ENCODE results near the gene IGF2BP2. TPM values are rescaled to one million over a fixed set of nuclear protein-coding genes. Genes with fewer than 3 reads are reported as not detected.
A peak's percentile ranks its signal among the peaks of the same experiment; 100 is the strongest.
"Not testable (repeated sequence)": the region's sequence is repeated elsewhere in the genome, so short reads cannot be mapped to it uniquely, and the experiment has no call there.

IGF2BP2 gene
- total RNA-seq: 33.5 and 65.1 TPM in 2 replicates

DNA sequence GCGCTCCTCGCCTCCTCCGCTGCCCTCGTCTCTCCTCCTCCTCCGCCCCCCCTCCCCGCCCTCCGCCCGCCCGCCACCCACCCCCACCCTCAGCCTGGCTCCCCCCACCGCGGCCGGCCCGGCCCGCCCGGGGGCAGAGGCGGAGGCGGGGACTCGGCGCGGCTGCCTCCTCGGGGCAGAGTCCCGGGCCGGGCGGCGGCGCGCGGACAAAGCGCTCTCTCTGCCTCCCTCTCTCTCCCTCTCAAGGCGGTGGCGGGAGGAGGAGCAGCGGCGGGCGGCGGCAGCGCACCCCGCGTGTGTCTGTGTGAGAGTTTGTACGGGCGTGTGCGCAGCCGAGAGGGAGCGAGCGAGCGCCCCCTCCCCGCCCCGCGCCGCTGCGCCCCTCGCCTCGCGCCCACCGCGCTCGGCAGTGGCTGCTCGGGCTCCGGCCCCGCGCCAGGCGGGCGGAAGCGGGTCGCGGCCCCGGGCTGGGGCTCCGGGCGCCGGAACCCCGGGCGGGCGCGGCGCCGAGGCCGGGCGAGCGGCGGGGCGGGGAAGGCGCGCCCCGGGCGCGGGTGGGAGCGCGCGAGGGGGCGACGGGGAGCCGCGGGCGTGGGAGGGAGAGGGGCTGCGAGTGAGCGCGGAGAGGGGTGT, at the start of gene IGF2BP2:
Gene IGF2BP2 (minus strand): TSS at position 37 of the 633 bp plus-strand sequence. CDS start 82 bp downstream, outside the sequence.
- DNase-seq (ENCODE audit: low read depth): peak; percentile 41

DNA sequence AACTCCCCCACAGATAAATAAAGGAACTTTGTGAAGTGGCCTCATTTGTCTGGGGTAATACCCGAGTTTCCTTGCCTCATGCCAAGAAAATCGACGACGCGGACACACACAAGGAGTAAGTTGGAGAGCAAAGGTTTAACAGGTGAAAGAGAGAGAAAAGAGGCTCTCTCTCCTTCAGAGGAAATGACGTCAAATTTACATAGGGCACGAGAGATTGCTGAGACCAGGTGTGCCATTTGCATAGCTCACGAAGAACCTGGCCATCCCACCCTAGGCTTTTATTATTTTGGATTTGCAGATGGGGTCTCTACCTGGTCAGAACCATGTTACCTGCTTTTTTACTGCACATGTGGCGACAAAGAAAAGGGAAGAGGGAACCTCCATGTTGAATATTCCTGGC, 49.3 kb upstream of the IGF2BP2 start:
- DNase-seq (ENCODE audit: low read depth): no peak

DNA sequence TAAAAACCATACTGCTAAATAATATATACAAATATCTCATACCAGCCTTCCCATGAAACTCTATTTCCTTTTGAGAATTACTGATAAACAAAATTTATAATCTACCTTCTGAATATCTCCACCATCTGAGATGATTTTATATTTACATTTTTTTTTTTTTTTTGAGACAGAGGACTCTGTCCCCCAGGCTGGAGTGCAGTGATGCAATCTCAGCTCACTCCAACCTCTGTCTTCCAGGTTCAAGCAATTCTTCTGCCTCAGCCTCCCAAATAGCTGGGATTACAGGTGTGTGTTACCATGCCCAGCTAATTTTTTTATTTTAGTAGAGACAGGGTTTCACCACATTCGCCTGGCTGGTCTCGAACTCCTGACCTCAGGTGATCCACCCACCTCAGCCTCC, 42.8 kb upstream of the IGF2BP2 start:
- no peak for DNase-seq (ENCODE audit: low read depth)

DNA sequence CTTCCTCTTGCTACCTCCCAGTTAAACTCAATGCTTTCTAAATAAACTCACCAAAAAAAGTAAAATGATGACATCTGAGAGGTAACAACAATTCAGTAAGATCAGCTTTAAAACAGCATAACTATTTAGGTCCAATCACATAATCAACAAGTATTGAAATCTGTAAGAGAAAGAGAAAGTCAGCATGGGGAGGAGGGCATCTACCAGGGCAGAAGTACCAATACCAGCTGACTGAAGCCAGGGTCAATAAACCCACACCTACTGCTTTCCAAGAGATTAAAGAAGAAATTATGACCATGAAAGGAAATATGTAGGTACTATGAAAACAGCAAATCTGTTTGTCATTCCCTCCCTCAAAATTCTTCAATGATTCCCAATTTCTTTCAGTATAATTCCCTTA, 42.2 kb upstream of the IGF2BP2 start:
- DNase-seq (ENCODE audit: low read depth): no peak

DNA sequence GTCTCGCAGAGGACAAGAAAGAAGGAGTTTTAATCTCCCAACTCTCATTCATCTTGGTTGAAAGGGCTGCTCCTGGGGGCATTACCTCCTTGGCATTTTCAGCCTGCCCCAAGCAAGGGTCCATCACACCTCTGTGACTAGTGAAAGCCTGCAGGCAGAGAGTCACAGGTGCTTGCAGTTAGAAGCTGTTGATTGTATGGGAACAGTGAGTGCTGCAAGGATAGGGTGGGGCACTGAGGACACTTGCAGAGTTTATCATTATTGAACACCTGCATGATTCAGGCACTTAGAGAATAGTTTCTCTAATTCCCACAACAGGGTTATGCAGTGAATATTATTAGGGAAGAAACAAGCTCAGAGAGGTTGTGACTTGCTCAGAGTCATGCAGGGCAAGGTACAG, 41.7 kb upstream of the IGF2BP2 start:
- DNase-seq (ENCODE audit: low read depth): no peak

DNA sequence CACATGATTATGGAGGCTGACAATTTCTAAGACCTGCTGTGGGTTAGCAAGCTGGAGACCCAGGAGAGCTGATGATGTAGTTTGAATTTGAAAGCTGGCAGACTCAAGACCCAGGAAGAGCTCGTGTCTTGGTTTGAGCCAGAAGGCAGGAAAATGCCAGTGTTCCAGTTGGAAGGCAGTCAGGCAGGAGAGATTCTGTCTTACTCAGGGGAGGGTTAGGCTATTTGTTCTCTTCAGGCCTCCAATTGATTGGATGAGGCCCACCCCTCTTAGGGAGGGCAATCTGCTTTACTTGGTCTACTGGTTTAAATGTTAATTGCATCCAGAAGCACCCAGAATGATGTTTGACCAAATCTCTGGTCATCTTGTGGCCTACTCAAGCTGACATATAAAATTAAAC, 40.4 kb upstream of the IGF2BP2 start:
- no peak for DNase-seq (ENCODE audit: low read depth)

DNA sequence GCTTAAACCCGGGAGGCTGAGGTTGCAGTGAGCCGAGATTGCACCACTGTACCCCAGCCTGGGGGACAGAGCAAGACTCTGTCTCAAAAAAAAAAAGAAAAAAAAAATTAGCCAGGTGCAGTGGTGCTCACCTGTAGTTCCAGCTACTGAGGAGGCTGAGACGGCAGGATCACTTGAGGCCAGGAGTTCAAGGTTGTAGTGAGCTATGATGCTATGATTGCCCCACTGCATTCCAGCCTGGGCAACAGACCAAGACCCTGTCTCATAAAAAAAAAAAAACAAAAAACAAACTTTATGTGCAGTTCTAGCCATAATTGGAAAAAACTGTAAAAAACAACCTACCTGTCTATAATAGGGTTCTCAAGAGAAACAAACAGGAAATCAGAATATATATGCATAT, 39.9 kb upstream of the IGF2BP2 start:
- no peak for DNase-seq (ENCODE audit: low read depth)

DNA sequence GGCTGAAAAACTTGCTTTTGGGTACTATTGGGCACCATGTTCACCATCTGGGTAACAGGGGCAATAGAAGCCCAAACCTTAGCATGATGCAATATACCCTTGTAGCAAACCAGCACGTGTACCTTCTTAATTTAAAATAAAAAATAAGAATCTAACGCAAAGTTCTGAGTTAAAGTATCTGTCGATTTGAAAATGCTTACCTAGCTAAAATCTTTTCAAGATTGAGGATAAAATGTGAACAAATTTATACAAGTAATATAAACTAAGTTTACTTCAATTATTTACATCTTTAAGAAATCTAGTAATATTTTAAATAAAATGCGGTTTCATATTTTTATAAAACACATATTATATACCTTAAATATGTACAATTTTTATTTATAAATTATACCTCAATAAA, 38.1 kb upstream of the IGF2BP2 start:
- no peak for DNase-seq (ENCODE audit: low read depth)

DNA sequence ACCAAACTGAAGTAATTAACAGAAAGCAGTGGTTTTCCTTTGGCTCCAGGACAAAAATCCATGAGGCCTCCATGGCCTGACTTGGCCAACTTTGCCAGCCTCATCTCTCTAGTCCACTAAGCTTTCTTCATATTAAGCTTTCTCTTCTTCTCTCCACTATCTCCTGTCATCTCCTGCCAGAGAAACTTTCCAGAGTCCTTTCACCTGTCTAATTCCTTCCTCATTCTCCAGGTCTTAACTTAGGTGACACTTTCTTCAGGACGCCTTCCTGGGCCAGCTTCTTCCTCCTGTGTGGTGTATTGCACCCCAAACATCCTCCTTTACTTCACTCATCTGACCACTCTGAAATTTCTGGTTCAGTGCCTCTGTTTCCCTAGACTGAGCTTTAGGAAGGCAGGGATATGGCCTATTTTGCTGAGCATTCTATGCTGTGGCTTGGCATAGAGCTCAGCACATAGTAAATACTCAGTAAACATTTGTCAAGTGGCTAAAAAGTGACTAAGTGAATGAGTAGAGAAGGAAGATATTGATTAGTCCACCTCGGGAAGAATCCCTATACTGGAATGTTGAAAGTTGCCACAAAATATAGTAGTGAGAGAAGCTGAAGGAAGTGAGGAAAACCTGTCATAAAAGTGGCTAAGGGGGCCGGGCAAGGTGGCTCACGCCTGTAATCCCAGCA, 34.6 kb upstream of the IGF2BP2 start:
- no peak for DNase-seq (ENCODE audit: low read depth)

DNA sequence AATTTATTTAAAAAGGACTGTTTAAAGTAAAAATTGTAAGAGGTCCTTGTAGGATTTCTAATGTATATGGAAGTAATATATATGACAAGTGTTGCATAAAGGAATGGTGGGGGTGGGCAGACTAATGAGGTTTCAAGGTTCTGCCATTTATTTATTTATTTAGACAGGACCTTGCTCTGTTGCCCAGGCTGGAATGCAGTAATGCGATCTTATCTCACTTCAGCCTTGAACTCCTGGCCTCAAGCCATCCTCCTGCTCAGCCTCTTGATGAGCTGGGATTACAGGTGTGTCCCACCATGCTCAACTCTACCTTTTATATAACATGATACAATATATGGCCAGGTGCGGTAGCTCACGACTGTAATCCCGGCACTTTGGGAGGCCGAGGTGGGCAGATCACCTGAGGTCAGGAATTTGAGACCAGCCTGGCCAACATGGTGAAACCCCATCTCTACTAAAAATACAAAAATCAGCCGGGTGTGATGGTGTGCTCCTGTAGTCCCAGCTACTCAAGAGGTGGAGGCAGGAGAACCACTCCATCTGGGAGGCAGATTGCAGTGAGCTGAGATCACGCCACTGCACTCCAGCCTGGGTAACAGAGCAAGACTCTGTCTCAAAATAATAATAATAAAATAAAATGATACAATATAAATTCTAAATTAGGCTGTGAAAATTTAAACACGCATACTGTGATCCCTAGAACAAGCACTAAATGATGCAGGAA, 33.8 kb upstream of the IGF2BP2 start:
- DNase-seq (ENCODE audit: low read depth): no peak

DNA sequence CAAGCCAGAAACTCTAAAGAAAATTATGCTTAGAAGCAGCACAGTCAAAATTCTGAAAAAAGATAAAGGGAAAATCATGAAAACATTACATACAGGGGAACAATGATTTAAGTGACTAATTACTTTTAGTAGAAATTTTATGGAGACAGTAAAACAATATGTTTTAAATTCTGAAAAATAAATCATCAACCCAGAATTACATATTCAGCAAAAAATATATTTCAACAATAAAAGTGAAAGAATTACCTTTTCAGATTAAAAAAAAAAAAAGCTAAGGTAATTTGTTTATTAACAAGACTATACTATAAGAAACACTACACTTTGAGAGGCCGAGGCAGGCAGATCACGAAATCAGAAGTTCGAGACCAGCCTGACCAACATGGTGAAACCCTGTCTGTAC, 32.4 kb upstream of the IGF2BP2 start:
- DNase-seq (ENCODE audit: low read depth): no peak

DNA sequence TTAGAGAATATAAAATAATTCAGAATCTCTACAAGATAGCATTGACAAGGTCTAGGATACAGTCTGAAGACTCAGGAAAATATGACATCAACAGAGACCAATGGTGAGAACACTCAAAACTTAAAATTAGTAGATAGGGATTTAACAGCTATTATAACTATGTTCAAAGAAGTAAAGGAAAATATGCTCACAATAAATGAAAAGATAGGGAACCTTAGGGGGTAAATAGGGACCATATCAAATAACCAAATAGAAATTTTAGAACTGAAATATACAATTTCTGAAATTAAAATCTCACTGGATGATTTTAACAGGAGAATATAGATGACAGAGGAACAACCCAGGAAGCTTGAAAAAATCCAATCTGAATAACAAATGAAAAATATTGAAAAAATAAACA, 31.8 kb upstream of the IGF2BP2 start:
- no peak for DNase-seq (ENCODE audit: low read depth)

DNA sequence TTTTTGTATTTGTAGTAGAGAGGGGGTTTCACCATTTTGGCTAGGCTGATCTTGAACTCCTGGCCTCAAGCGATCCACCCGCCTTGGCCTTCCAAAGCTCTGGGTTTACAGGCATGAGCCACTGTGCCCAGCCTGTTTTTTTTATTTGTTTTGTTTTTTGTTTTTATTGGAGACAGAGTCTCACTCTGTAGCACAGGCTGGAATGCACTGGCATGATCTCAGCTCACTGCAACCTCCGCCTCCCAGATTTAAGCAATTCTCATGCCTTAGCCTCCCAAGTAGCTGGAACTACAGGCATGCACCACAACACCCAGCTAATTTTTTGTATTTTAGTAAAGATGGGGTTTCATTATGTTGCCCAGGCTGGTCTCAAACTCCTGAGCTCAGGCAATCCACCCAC, 28.9 kb upstream of the IGF2BP2 start:
- DNase-seq (ENCODE audit: low read depth): not testable (repeated sequence)

DNA sequence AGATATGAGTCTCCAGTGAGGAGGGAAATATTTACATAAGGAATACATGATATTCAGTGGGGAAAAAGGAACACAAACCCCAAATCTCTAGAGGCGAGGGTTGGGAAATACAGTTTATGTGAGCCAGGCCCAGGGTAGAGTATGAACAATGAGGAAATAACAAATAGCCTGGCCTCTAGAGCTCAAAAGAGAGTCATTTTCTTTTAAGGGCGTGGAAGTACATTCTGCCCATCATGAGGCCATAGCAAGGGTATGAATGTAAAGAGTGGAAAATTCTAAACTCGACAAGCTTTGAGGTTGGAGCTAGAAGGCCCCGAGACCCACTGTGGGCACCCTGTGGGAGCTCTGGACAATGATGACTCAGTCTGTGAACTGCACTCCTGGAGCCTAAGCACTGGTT, 27.8 kb upstream of the IGF2BP2 start:
- DNase-seq (ENCODE audit: low read depth): no peak

DNA sequence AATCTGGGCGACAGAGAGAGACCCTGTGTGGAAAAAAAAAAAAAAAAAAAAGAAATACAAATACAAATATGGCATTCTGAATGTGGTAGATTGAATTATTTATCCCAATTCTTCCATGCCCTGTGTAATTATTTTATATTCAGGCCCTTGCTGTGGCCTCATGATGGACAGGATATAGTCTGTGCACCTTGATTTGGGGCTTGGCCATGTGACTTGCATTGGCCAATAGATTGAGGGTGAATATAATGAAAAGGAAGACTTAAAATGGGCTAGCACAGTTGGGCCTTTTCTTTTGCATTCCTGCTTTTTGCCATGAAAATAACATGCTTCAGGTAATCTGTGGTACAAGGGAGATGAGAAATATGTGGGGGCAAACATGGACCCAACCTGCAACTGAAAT, 27.1 kb upstream of the IGF2BP2 start:
- DNase-seq (ENCODE audit: low read depth): no peak

DNA sequence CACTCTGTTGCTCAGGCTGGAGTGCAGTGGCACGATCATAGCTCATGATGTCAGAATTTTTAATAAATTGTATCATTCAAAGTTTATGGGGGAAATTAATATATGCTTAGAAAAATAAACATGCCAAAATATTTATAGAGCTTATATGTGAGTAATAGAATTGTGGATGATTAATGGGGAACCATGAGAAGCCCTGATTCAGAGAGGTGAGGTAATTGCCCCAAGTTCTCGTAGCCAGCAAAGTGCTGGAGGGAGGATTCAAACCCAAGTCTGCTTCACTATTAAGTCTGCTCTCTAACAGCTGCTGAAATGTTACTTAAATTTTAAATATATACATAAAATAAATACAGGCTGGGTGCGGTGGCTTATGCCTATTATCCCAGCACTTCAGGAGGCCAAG, 26.2 kb upstream of the IGF2BP2 start:
- DNase-seq (ENCODE audit: low read depth): no peak

DNA sequence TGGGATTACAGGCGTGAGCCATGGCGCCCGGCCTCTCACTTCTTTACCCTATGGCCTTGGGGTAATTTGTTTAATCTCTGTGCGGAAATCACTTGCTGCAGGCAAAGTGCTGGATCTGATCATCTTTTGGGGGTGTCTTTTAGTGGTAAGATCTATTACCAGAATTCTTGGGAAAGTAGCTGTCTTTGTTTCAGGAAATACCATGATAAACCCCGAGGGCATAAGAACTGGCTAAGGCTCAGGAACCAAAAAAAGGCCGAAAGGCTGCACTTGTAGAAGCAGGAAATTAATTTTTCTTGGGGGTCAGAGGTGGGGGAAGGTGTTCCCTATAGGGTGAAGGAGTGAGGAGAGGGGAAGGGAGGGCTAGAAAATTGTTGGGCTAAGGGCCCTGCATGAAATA, 22.7 kb upstream of the IGF2BP2 start:
- no peak for DNase-seq (ENCODE audit: low read depth)

DNA sequence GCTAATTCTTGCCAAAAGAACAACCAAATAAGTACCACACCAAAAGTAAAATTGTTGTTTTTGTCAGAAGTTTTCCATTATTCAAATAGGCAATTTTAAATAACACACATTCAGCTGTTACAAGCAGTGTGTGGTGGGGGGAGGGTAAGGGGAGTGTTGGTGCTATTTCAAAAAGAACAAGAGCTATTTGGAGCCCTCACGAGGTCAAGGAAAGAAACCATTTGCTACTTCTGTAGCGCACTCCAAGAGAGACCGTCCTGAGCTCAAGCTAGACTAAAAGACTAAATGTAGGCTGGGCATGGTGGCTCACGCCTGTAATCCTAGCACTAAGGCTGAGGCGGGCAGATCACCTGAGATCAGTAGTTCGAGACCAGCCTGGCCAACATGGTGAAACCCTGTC, 21.2 kb upstream of the IGF2BP2 start:
- DNase-seq (ENCODE audit: low read depth): no peak

DNA sequence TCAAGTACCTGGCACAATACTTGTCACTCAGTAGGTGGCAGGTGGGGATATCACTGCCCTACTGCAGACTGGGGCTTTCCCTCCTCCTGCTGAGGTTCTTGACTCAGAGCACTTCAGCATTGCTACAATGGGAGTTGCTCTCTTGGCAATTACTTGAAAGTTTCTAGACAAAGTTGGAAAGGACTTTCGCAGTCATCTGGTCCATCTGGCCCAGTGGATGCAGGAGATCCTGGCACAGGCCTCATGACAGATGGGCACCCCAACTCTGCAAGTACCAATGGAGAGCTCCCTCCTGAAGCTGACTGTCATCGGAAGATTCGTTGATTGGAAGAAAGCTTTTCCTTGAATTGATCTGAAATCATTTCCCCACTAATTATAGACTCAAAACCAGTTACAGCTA, 19.2 kb upstream of the IGF2BP2 start:
- DNase-seq (ENCODE audit: low read depth): no peak

DNA sequence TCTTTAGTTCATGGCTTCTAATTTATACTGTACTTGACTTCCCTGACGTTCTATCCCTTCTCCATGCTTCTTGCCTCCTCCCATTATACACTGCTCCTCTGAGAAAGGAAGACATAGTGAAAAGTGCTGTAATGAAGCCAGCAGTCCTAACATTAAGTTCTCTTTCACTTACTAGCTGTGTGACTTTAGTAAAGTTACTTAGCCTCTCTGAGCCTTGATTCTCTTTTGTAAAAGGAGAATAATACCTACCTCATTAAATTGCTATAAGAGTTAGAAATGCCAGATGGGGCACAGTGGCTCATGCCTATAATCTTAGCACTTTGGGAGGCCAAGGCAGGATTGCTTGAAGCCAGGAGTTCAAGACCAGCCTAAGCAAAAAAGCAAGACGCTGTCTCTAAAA, 18.8 kb upstream of the IGF2BP2 start:
- no peak for DNase-seq (ENCODE audit: low read depth)

DNA sequence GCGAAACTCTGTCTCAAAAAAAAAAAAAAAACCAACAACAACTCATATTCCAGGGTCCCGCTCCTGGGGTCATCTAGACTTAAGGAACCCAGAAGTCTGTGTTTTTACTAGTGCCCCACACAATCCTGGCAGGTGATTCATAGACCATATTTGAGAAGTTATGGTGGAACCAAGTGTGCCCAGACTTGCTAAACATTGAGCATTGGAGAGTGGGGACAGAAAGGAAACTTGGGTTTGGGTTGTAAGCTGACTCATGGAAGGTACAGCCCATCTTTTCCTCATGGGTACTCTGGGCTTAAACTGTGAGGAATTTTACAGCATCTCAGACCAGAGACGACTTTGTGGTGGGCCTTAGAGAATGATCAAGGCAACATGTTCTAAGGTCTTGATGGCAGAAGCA, 18.3 kb upstream of the IGF2BP2 start:
- DNase-seq (ENCODE audit: low read depth): no peak

DNA sequence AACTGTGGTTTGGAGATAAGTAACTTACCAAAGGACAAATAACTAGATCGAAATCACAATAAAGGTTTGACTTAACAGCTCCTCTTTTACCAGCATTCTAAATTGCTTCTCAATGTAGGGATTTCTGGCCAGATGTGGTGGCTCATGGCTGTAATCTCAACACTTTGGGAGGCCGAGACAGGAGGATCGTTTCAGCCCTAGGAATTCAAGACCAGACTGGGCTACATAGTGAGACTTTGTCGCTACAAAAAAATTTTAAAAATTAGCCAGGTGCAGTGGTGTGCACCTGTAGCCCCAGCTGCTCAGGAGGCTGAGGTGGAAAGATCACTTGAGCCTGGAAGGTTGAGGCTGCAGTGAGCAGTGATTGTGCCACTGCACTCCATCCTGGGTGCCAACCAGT, 17.4 kb upstream of the IGF2BP2 start:
- DNase-seq (ENCODE audit: low read depth): no peak

DNA sequence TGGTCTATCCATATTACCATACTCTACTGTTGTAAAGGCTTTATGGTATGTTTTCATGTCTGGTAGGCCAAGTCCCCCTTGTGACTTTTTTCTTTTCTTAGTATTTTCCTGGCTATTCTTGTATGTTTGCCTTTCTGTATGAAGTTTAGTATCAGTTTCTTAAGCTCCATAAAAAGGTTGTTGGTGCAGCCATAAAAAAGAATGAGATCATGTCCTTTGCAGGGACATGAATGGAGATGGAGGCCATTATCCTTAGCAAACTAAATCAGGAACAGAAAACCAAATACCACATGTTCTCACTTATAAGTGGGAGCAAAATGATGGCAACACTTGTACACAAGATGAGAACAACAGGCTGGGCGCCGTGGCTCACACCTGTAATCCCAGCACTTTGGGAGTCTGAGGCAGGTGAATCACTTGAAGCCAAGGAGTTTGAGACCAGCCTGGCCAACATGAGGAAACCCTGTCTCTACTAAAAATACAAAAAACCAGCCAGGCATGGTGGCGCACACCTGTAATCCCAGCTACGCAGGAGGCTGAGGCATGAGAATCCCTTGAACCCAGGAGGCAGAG, 13.7 kb upstream of the IGF2BP2 start:
- DNase-seq (ENCODE audit: low read depth): not testable (repeated sequence)
